ENCODE results near the gene PALM. TPM values are rescaled to one million over a fixed set of nuclear protein-coding genes. Genes with fewer than 3 reads are reported as not detected.

PALM gene
- total and polyA plus RNA-seq, 3 experiments from 2014 or later: not detected

GRCh38 chr19:772730-773436, 64.1 kb downstream of the PALM start:
- peaks cover 6 to 9% of the 10 kb centered on the region in 2 donors for H3K27me3 Mint-ChIP-seq
- POLR2A ChIA-PET: no interaction called here

GRCh38 chr19:776549-776948, 67.8 kb downstream of the PALM start:
- Histone ChIP-seq H3K9me3 (ENCODE audit: low read length) (no peaks in the 10 kb centered on the region), H3K4me3 (ENCODE audit: low read length) (no peak overlapping the region), H3K27me3 (ENCODE audit: insufficient read depth, low read length, poor library complexity, severe bottlenecking) (no peaks in the 10 kb centered on the region), H3K4me1 (ENCODE audit: insufficient read depth, low read length) (no peaks in the 10 kb centered on the region), H3K36me3 (ENCODE audit: insufficient read depth, low read length) (no peaks in the 10 kb centered on the region), H3K27ac (ENCODE audit: low read depth, low read length) (no peak overlapping the region)
- H3K4me1 Mint-ChIP-seq: no peaks in the 10 kb centered on the region
- POLR2A ChIA-PET: interaction anchor here (0.6 kb wide), 1 partner anchor 57 kb away, joined by 3 read pairs; no protein-coding TSS in a partner anchor
- H3K27ac Mint-ChIP-seq: no peak overlapping the region
- no peak overlapping the region for H3K4me3 Mint-ChIP-seq
- CTCF ChIA-PET: no interaction called here
- no peaks in the 10 kb centered on the region for H3K9me3 Mint-ChIP-seq
- peaks cover 3 to 12% of the 10 kb centered on the region in 2 donors for H3K27me3 Mint-ChIP-seq
- no peak for DNase-seq
- no peaks in the 10 kb centered on the region for H3K36me3 Mint-ChIP-seq

More at GRCh38 chr19:772730-773436, 64.1 kb downstream of the PALM start:
- CTCF ChIA-PET: interaction anchor here (0.9 to 1.6 kb wide), 4 partner anchors 83 to 147 kb away, joined by 3 read pairs; no protein-coding TSS in a partner anchor
- no peaks in the 10 kb centered on the region for H3K4me1 ChIP-seq (ENCODE audit: insufficient read depth, low read length)
- Mint-ChIP-seq H3K4me1 (peaks cover 3 to 4% (median 4%) of the 10 kb centered on the region in 3 donors), H3K27ac (no peak overlapping the region), H3K4me3 (no peak overlapping the region), H3K9me3 (no peaks in the 10 kb centered on the region), H3K36me3 (no peaks in the 10 kb centered on the region)
- H3K36me3 ChIP-seq (ENCODE audit: insufficient read depth, low read length): no peaks in the 10 kb centered on the region
- DNase-seq: no peak
- H3K27ac ChIP-seq (ENCODE audit: low read depth, low read length): no peak overlapping the region
- H3K4me3 ChIP-seq (ENCODE audit: low read length): no peak overlapping the region
- H3K9me3 ChIP-seq (ENCODE audit: low read length): no peaks in the 10 kb centered on the region
- no peaks in the 10 kb centered on the region for H3K27me3 ChIP-seq (ENCODE audit: insufficient read depth, low read length, poor library complexity, severe bottlenecking)

GRCh38 chr19:778910-779653, 70.3 kb downstream of the PALM start:
- H3K4me1 ChIP-seq (ENCODE audit: insufficient read depth, low read length): no peaks in the 10 kb centered on the region
- ChIA-PET CTCF (no interaction called here), POLR2A (no interaction called here)
- no peak overlapping the region for H3K27ac Mint-ChIP-seq
- no peaks in the 10 kb centered on the region for H3K9me3 Mint-ChIP-seq
- H3K4me3 Mint-ChIP-seq: no peak overlapping the region
- H3K27me3 ChIP-seq (ENCODE audit: insufficient read depth, low read length, poor library complexity, severe bottlenecking): no peaks in the 10 kb centered on the region
- no peaks in the 10 kb centered on the region for H3K9me3 ChIP-seq (ENCODE audit: low read length)
- H3K27ac ChIP-seq (ENCODE audit: low read depth, low read length): no peak overlapping the region
- no peak for DNase-seq
- H3K36me3 Mint-ChIP-seq: no peaks in the 10 kb centered on the region
- peaks cover 0 to 12% of the 10 kb centered on the region in 2 donors for H3K27me3 Mint-ChIP-seq
- H3K36me3 ChIP-seq (ENCODE audit: insufficient read depth, low read length): no peaks in the 10 kb centered on the region
- no peaks in the 10 kb centered on the region for H3K4me1 Mint-ChIP-seq
- H3K4me3 ChIP-seq (ENCODE audit: low read length): no peak overlapping the region

- Mint-ChIP-seq H3K9me3 (no peaks in the 10 kb centered on the region), H3K4me3 (no peak overlapping the region), H3K27ac (no peak overlapping the region), H3K36me3 (no peaks in the 10 kb centered on the region), H3K4me1 (no peaks in the 10 kb centered on the region), H3K27me3 (peaks cover 0 to 10% of the 10 kb centered on the region in 2 donors)
- Histone ChIP-seq H3K9me3 (ENCODE audit: low read length) (no peaks in the 10 kb centered on the region), H3K4me3 (ENCODE audit: low read length) (no peak overlapping the region), H3K27ac (ENCODE audit: low read depth, low read length) (no peak overlapping the region), H3K27me3 (ENCODE audit: insufficient read depth, low read length, poor library complexity, severe bottlenecking) (no peaks in the 10 kb centered on the region), H3K36me3 (ENCODE audit: insufficient read depth, low read length) (no peaks in the 10 kb centered on the region), H3K4me1 (ENCODE audit: insufficient read depth, low read length) (no peaks in the 10 kb centered on the region)
- DNase-seq: no peak
- ChIA-PET POLR2A (no interaction called here), CTCF (interaction anchor here (1.0 kb wide), 1 partner anchor 10 kb away, joined by 3 read pairs; no protein-coding TSS in a partner anchor)
Observed at GRCh38 chr19:780935-781334, 72.2 kb downstream of the PALM start.

GRCh38 chr19:781800-782184, 73.1 kb downstream of the PALM start:
- ChIA-PET CTCF (no interaction called here), POLR2A (no interaction called here)
- H3K27ac Mint-ChIP-seq: no peak overlapping the region
- no peak overlapping the region for H3K4me3 Mint-ChIP-seq
- Histone ChIP-seq H3K4me1 (ENCODE audit: insufficient read depth, low read length) (no peaks in the 10 kb centered on the region), H3K27me3 (ENCODE audit: insufficient read depth, low read length, poor library complexity, severe bottlenecking) (no peaks in the 10 kb centered on the region), H3K36me3 (ENCODE audit: insufficient read depth, low read length) (no peaks in the 10 kb centered on the region), H3K9me3 (ENCODE audit: low read length) (no peaks in the 10 kb centered on the region), H3K27ac (ENCODE audit: low read depth, low read length) (no peak overlapping the region), H3K4me3 (ENCODE audit: low read length) (no peak overlapping the region)
- no peaks in the 10 kb centered on the region for H3K4me1 Mint-ChIP-seq
- no peaks in the 10 kb centered on the region for H3K9me3 Mint-ChIP-seq
- peaks cover 0 to 6% of the 10 kb centered on the region in 2 donors for H3K27me3 Mint-ChIP-seq
- DNase-seq: no peak
- no peaks in the 10 kb centered on the region for H3K36me3 Mint-ChIP-seq

- Histone ChIP-seq H3K36me3 (ENCODE audit: insufficient read depth, low read length) (no peaks in the 10 kb centered on the region), H3K4me1 (ENCODE audit: insufficient read depth, low read length) (no peaks in the 10 kb centered on the region), H3K4me3 (ENCODE audit: low read length) (no peak overlapping the region), H3K9me3 (ENCODE audit: low read length) (no peaks in the 10 kb centered on the region), H3K27me3 (ENCODE audit: insufficient read depth, low read length, poor library complexity, severe bottlenecking) (no peaks in the 10 kb centered on the region), H3K27ac (ENCODE audit: low read depth, low read length) (no peak overlapping the region)
- Mint-ChIP-seq H3K4me1 (no peaks in the 10 kb centered on the region), H3K4me3 (no peak overlapping the region), H3K27me3 (peaks cover 0 to 6% of the 10 kb centered on the region in 2 donors), H3K9me3 (no peaks in the 10 kb centered on the region), H3K36me3 (no peaks in the 10 kb centered on the region), H3K27ac (no peak overlapping the region)
- ChIA-PET POLR2A (no interaction called here), CTCF (no interaction called here)
- no peak for DNase-seq
Observed at GRCh38 chr19:782185-782877, 73.6 kb downstream of the PALM start.

- ChIA-PET POLR2A (no interaction called here), CTCF (interaction anchor here (0.6 kb wide), 1 partner anchor 82 kb away, joined by 3 read pairs; no protein-coding TSS in a partner anchor)
- no peak overlapping the region for H3K4me3 Mint-ChIP-seq
- no peaks in the 10 kb centered on the region for H3K4me1 ChIP-seq (ENCODE audit: insufficient read depth, low read length)
- H3K27ac ChIP-seq (ENCODE audit: low read depth, low read length): no peak overlapping the region
- H3K36me3 Mint-ChIP-seq: no peaks in the 10 kb centered on the region
- H3K27me3 Mint-ChIP-seq: peaks cover 0 to 6% of the 10 kb centered on the region in 2 donors
- H3K36me3 ChIP-seq (ENCODE audit: insufficient read depth, low read length): no peaks in the 10 kb centered on the region
- no peaks in the 10 kb centered on the region for H3K9me3 ChIP-seq (ENCODE audit: low read length)
- H3K4me3 ChIP-seq (ENCODE audit: low read length): no peak overlapping the region
- H3K27me3 ChIP-seq (ENCODE audit: insufficient read depth, low read length, poor library complexity, severe bottlenecking): no peaks in the 10 kb centered on the region
- no peak for DNase-seq
- no peaks in the 10 kb centered on the region for H3K9me3 Mint-ChIP-seq
- no peak overlapping the region for H3K27ac Mint-ChIP-seq
- no peaks in the 10 kb centered on the region for H3K4me1 Mint-ChIP-seq
Observed at GRCh38 chr19:782878-783668, 74.3 kb downstream of the PALM start.
